ENCODE results near the gene FAM32A. TPM values are rescaled to one million over a fixed set of nuclear protein-coding genes. Genes with fewer than 3 reads are reported as not detected.

FAM32A gene
- total and polyA plus RNA-seq, 2 of the 8 experiments (the other 6 are each of a cell fraction or from before 2014, with no cell fraction given): 75.6 to 105 TPM

DNA sequence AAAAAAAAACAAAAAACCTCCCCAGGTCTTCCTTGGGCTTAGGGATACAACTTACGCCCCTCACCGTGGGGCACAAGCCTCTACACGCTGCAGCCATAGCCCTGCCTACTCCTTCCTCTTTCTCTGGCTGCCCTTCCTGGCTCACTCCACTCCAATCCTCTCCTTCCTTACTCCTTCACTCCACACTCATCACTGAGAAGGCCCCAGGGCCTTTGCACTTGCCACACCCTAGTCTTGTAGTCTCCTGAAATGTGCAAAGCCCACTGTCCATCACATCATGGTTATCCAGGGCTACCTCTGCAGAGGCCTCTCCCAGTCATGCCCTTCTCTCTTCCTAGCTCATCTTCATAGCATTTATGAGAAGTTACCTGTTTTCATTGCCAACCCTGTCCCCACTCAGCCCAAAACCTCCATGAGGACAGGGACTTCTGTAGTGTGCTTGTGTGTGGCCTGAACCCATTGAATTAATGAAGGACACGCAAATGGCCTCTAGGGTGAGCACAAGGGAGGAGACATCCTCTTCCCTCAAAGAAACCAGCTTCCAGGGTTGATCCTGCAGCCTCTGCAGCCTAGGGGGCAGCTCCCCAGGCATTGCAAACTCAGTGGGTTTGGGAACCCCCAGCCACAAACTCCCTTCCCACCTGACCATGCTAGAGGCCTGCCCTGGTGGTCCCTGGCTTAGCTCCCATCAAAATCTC, 49.6 kb upstream of the FAM32A start:
- no peak for DNase-seq (ENCODE audit: low read depth in 1 of 2, low spot score in 2 of 2)
- Histone ChIP-seq H2AFZ (ENCODE audit: low read length) (no peak overlapping the region), H2AK5ac (ENCODE audit: low read depth, low read length) (no peak overlapping the region)

More for the DNA sequence above, 49.6 kb upstream of the FAM32A start:
- Histone ChIP-seq H3K18ac (ENCODE audit: extremely low read depth, low read length) (no peak overlapping the region), H3K79me1 (ENCODE audit: low read depth, low read length) (no peaks in the 10 kb centered on the region), H3K23me2 (ENCODE audit: low read depth, low read length) (peaks cover 10% of the 10 kb centered on the region; the same call in 1 of the 2 replicates), H3K9me3 (ENCODE audit: insufficient read depth in 2 of 2, low read depth in 1 of 2, low read length in 1 of 2) (no peaks in the 10 kb centered on the region), H4K5ac (ENCODE audit: insufficient read length, low read depth, low read length) (no peak overlapping the region), H2BK5ac (ENCODE audit: low read depth, low read length) (no peak overlapping the region), H3K9ac (replicated peaks in 1 of 4; ENCODE audit: extremely low read depth in 1 of 4, low read depth in 3 of 4, low read length in 3 of 4) (no peak overlapping the region), H3K4me3 (ENCODE audit: extremely low read depth in 1 of 4, insufficient read depth in 2 of 4, low read depth in 3 of 4, low read length in 4 of 4) (no peak overlapping the region), H2BK20ac (ENCODE audit: low read length) (no peak overlapping the region), H2BK15ac (ENCODE audit: low read length) (no peak overlapping the region), H2BK120ac (replicated peaks; ENCODE audit: low read depth, low read length) (no peak overlapping the region), H3K4me2 (ENCODE audit: insufficient read depth in 1 of 2, low read depth in 2 of 2, low read length in 2 of 2) (no peak overlapping the region), H3K23ac (ENCODE audit: insufficient read length) (no peak overlapping the region), H4K8ac (ENCODE audit: extremely low read depth, insufficient read depth, low read length) (no peak overlapping the region), H3K27me3 (replicated peaks in 1 of 4; ENCODE audit: control insufficient read depth in 3 of 4, extremely low read depth in 1 of 4, insufficient read depth in 3 of 4, low read length in 3 of 4) (no peaks in the 10 kb centered on the region), H3K56ac (replicated peaks; ENCODE audit: insufficient read length, low read depth, low read length) (no peak overlapping the region), H3K27ac (ENCODE audit: low read depth, low read length) (no peak overlapping the region), H3K14ac (ENCODE audit: insufficient read length) (no peak overlapping the region), H2BK12ac (ENCODE audit: low read depth, low read length) (no peak overlapping the region), H3K79me2 (ENCODE audit: control insufficient read depth in 1 of 2, insufficient read depth in 2 of 2, low read length in 2 of 2) (no peaks in the 10 kb centered on the region), H3K4me1 (replicated peaks in 1 of 4; ENCODE audit: control insufficient read depth in 3 of 4, insufficient read depth in 4 of 4, low read length in 3 of 4) (peaks cover 0 to 6% (median 0%) of the 10 kb centered on the region in 4 experiments; a peak in 1 of 7 replicates), H4K20me1 (replicated peaks in 1 of 2; ENCODE audit: control insufficient read depth in 1 of 2, insufficient read depth in 2 of 2, low read length in 2 of 2) (peaks cover 2 to 10% of the 10 kb centered on the region in 2 experiments), H4K91ac (replicated peaks; ENCODE audit: insufficient read length, low read length) (no peak overlapping the region), H3K36me3 (ENCODE audit: control insufficient read depth in 2 of 4, insufficient read depth in 4 of 4, low read length in 3 of 4) (peaks cover 10 to 29% (median 23%) of the 10 kb centered on the region in 4 experiments; a peak in 7 of 8 replicates), H3K4ac (replicated peaks; ENCODE audit: insufficient read length, low read depth, low read length) (no peak overlapping the region)
- WGBS, 2 experiments (ENCODE audit: extremely low coverage in 1 of 2, insufficient coverage in 1 of 2, insufficient read length in 1 of 2, insufficient replicate concordance in 2 of 2, low coverage in 1 of 2, low lambda C conversion rate in 2 of 2, missing lambda C conversion rate in 1 of 2): 82% methylated on average over 4 of the region's 4 CpGs; no CpG with 5 or more reads in 1 of the 2 experiments
- ChIA-PET CTCF (ENCODE audit: partially characterized antibody) (interaction anchor here (0.6 to 1.8 kb wide), 6 partner anchors 9 to 69 kb away, joined by 3 to 8 read pairs (median 3); partner anchors contain the start of gene FAM32A), POLR2A (ENCODE audit: partially characterized antibody) (interaction anchor here (0.7 to 2.9 kb wide), 12 partner anchors 9 to 750 kb away, joined by 3 to 18 read pairs (median 4); partner anchors contain the start of genes HSH2D and TPM4)
- no peak for FAIRE-seq
- no peak for TF ChIP-seq EP300 (IDR thresholded peaks at IDR 0.05; ENCODE audit: borderline replicate concordance in 1 of 2, low read depth in 2 of 2, low read length in 2 of 2)
- TF ChIP-seq KDM1A (IDR thresholded peaks at IDR 0.05; ENCODE audit: borderline replicate concordance, low read length): no peak
- TF ChIP-seq SP1 (IDR thresholded peaks at IDR 0.05; ENCODE audit: low read depth, low read length): no peak
- TF ChIP-seq POU5F1 (IDR thresholded peaks at IDR 0.05; ENCODE audit: low read depth, low read length): no peak
- TF ChIP-seq, protein P1, sequence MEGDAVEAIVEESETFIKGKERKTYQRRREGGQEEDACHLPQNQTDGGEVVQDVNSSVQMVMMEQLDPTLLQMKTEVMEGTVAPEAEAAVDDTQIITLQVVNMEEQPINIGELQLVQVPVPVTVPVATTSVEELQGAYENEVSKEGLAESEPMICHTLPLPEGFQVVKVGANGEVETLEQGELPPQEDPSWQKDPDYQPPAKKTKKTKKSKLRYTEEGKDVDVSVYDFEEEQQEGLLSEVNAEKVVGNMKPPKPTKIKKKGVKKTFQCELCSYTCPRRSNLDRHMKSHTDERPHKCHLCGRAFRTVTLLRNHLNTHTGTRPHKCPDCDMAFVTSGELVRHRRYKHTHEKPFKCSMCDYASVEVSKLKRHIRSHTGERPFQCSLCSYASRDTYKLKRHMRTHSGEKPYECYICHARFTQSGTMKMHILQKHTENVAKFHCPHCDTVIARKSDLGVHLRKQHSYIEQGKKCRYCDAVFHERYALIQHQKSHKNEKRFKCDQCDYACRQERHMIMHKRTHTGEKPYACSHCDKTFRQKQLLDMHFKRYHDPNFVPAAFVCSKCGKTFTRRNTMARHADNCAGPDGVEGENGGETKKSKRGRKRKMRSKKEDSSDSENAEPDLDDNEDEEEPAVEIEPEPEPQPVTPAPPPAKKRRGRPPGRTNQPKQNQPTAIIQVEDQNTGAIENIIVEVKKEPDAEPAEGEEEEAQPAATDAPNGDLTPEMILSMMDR (IDR thresholded peaks at IDR 0.05; ENCODE audit: control extremely low read depth in 1 of 3, insufficient read depth in 1 of 3, low read depth in 1 of 3, low read length in 3 of 3): peak in 1 of 3 experiments; percentile 3; a peak in 1 of 4 replicates
- 0 out of 3 replicates have a peak, but pooled peaks of 1 of the 2 experiments have one; percentile 10 for TF ChIP-seq POLR2A (IDR thresholded peaks at IDR 0.05; ENCODE audit: control extremely low read depth in 1 of 2, low read depth in 2 of 2, low read length in 2 of 2)
- no peak for TF ChIP-seq CBX8 (IDR thresholded peaks at IDR 0.05; ENCODE audit: borderline replicate concordance, low read depth, low read length)
- TF ChIP-seq CTBP2 (IDR thresholded peaks at IDR 0.05; ENCODE audit: borderline replicate concordance, insufficient read depth, insufficient read length, low read length): no peak

All from H1 (cell line).